SU-DHL-6 (cell line): Measurements from ENCODE around the gene SMCHD1.

ENCODE experiments used
- EZH2phosphoT487 ChIP-seq: fragments of 200-600 bp; sonication (generic), shearing (Covaris generic); conservative IDR thresholded peaks from 2 replicates; pipeline ENCODE4 v1.6.1; 2018; ENCODE audit warnings: mild to moderate bottlenecking, antibody characterized with exemption, low read length, moderate library complexity, mixed read lengths
- TF ChIP-seq, protein P1 (sequence below): fragments of 200-600 bp; sonication (generic); IDR thresholded peaks from one replicate; pipeline ENCODE4 v1.5.1; 2017; ENCODE audit warnings: antibody characterized with exemption, mild to moderate bottlenecking, low read length, moderate library complexity; ENCODE audit not compliant: insufficient read depth, poor library complexity, severe bottlenecking

DNA sequence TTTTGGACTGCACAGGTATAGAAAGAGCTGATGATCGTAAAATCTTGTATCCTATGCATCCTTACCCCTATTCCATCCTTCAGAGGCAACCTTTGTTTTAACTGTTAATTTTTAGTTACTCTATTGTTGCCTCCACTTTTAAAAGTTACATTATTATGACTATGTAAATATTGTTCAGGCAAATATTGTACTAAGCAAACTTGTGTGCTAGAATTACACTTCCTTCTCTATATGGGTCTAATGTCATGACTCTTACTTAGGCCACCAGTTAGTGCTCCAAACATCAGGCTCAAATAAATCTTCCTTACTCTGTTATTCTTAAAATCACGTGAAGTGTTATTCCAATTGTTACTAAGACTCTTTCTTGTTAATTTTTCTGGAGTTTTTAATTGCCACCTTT, 143.8 kb downstream of the SMCHD1 start:
- TF ChIP-seq, protein P1, sequence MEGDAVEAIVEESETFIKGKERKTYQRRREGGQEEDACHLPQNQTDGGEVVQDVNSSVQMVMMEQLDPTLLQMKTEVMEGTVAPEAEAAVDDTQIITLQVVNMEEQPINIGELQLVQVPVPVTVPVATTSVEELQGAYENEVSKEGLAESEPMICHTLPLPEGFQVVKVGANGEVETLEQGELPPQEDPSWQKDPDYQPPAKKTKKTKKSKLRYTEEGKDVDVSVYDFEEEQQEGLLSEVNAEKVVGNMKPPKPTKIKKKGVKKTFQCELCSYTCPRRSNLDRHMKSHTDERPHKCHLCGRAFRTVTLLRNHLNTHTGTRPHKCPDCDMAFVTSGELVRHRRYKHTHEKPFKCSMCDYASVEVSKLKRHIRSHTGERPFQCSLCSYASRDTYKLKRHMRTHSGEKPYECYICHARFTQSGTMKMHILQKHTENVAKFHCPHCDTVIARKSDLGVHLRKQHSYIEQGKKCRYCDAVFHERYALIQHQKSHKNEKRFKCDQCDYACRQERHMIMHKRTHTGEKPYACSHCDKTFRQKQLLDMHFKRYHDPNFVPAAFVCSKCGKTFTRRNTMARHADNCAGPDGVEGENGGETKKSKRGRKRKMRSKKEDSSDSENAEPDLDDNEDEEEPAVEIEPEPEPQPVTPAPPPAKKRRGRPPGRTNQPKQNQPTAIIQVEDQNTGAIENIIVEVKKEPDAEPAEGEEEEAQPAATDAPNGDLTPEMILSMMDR, result no peak
- TF ChIP-seq EZH2phosphoT487, result no peak
